CD14-positive monocyte (primary cell): ENCODE data around the gene ACKR3. TPM values are rescaled to one million over a fixed set of nuclear protein-coding genes. Genes with fewer than 3 reads are reported as not detected.

Experiments
- DNase-seq, 3 donors: peaks; one replicate each; pipeline ENCODE4 v3.0.0-alpha.2; 2011 to 2022
- H2AFZ ChIP-seq: 2 replicates; pipeline ENCODE4 v1.6.0; 2012; ENCODE audit warnings: mild to moderate bottlenecking, low read depth, low read length, inconsistent platforms; ENCODE audit not compliant: insufficient read depth, poor library complexity, severe bottlenecking
- H3K27ac ChIP-seq, 2 donors: 1 replicate in 1 of 2; 2 replicates in 1 of 2; pipeline ENCODE4 v1.5.1; 2012 to 2013; ENCODE audit warnings: low read length in 2 of 2, control low read depth in 1 of 2, inconsistent platforms in 1 of 2, low read depth in 1 of 2, mild to moderate bottlenecking in 1 of 2
- H3K27me3 ChIP-seq, 2 donors: one replicate each; pipeline versions ENCODE4 v1.6.0 to v1.6.1; 2011 to 2013; ENCODE audit warnings: low read length in 2 of 2; ENCODE audit not compliant: control insufficient read depth in 2 of 2, insufficient read depth in 2 of 2
- H3K36me3 ChIP-seq, 2 donors: replicated peaks in 1 of 2; 1 replicate in 1 of 2; 2 replicates in 1 of 2; pipeline versions ENCODE4 v1.5.1 to v1.6.1; 2012 to 2013; ENCODE audit warnings: low read length in 2 of 2, control low read depth in 1 of 2, inconsistent platforms in 1 of 2, mild to moderate bottlenecking in 1 of 2; ENCODE audit not compliant: insufficient read depth in 2 of 2, control insufficient read depth in 1 of 2
- H3K4me1 ChIP-seq, 2 donors: 1 replicate in 1 of 2; 2 replicates in 1 of 2; pipeline versions ENCODE4 v1.5.1 to v1.6.1; 2012 to 2013; ENCODE audit warnings: low read length in 2 of 2, control low read depth in 1 of 2, inconsistent platforms in 1 of 2, mild to moderate bottlenecking in 1 of 2, moderate library complexity in 1 of 2; ENCODE audit not compliant: insufficient read depth in 2 of 2, control insufficient read depth in 1 of 2
- H3K4me2 ChIP-seq: replicated peaks from 2 replicates; pipeline ENCODE3; 2012; ENCODE audit warnings: low read length, moderate library complexity, mild to moderate bottlenecking; ENCODE audit not compliant: poor library complexity, severe bottlenecking; ENCODE audit errors: extremely low read depth
- H3K4me3 ChIP-seq, 3 experiments: fragments of 200-600 bp in 1 of 3; sonication (generic) in 1 of 3; replicated peaks in 1 of 3; 1 replicate in 2 of 3; 2 replicates in 1 of 3; pipeline ENCODE4 v1.5.1; 2011 to 2013; ENCODE audit warnings: low read length in 3 of 3, mild to moderate bottlenecking in 3 of 3, control low read depth in 2 of 3, low read depth in 2 of 3, inconsistent platforms in 1 of 3, moderate library complexity in 1 of 3
- H3K79me2 ChIP-seq: 2 replicates; pipeline ENCODE4 v1.6.0; 2012; ENCODE audit warnings: mild to moderate bottlenecking, control low read depth, inconsistent platforms, low read length, moderate library complexity; ENCODE audit not compliant: insufficient read depth
- H3K9ac ChIP-seq: 2 replicates; pipeline ENCODE4 v1.6.0; 2017; ENCODE audit warnings: low read length, mild to moderate bottlenecking; ENCODE audit not compliant: insufficient read depth, poor library complexity, severe bottlenecking
- H3K9me3 ChIP-seq, 2 donors: replicated peaks in 1 of 2; 1 replicate in 1 of 2; 2 replicates in 1 of 2; pipeline versions ENCODE4 v1.5.1 to v1.6.1; 2012 to 2013; ENCODE audit warnings: low read length in 2 of 2, control low read depth in 1 of 2; ENCODE audit not compliant: control insufficient read depth in 1 of 2, insufficient read depth in 1 of 2
- H4K20me1 ChIP-seq: 2 replicates; pipeline ENCODE4 v1.6.0; 2012; ENCODE audit warnings: mild to moderate bottlenecking, low read length, control low read depth, moderate library complexity; ENCODE audit not compliant: insufficient read depth
- H3K27ac Mint-ChIP-seq, 7 donors: one replicate each; pipeline ENCODE4 v1.8.0; 2020; ENCODE audit warnings: mild to moderate bottlenecking in 7 of 7, mixed read lengths in 7 of 7, moderate library complexity in 6 of 7, inconsistent platforms in 2 of 7
- H3K27me3 Mint-ChIP-seq, 3 donors: one replicate each; pipeline ENCODE4 v1.8.0; 2021 to 2022; ENCODE audit warnings: low read depth in 3 of 3, mild to moderate bottlenecking in 3 of 3, mixed read lengths in 3 of 3, moderate library complexity in 3 of 3, inconsistent platforms in 1 of 3
- H3K36me3 Mint-ChIP-seq, 2 donors: one replicate each; pipeline ENCODE4 v1.8.0; 2020; ENCODE audit warnings: mixed read lengths in 2 of 2, inconsistent platforms in 1 of 2, mild to moderate bottlenecking in 1 of 2
- H3K4me1 Mint-ChIP-seq: one replicate; pipeline ENCODE4 v1.8.0; 2020; ENCODE audit warnings: mild to moderate bottlenecking, mixed read lengths
- H3K4me3 Mint-ChIP-seq, 2 donors: one replicate each; pipeline ENCODE4 v1.8.0; 2020; ENCODE audit warnings: mild to moderate bottlenecking in 2 of 2, mixed read lengths in 2 of 2, moderate library complexity in 1 of 2
- H3K9me3 Mint-ChIP-seq, 7 donors: one replicate each; pipeline ENCODE4 v1.8.0; 2020 to 2022; ENCODE audit warnings: mixed read lengths in 7 of 7, mild to moderate bottlenecking in 6 of 7, moderate library complexity in 6 of 7, inconsistent platforms in 2 of 7
- WGBS: methylation state at CpG from one replicate; pipeline ENCODE4 v1.1.5; 2013; ENCODE audit warnings: missing lambda C conversion rate; ENCODE audit not compliant: insufficient coverage; 5-methylcytosine and 5-hydroxymethylcytosine counted together
- intact Hi-C, 2 donors: fragments of 100-400 bp; cut with micrococcal nuclease; formaldehyde crosslinking; loops; one replicate each; pipeline versions ENCODE4 v1.15.0 to v1.15.1; 2023
- polyA plus RNA-seq, 3 donors: library from polyadenylated mRNA; depleted of rRNA in 1 of 3; unstranded in 2 of 3; stranded (reverse) in 1 of 3; fragments of 300-500 nt in 2 of 3; fragments of >200 nt in 1 of 3; fragmentation: Illumina TruSeq in 2 of 3; gene quantifications; 1 replicate in 2 of 3; 2 replicates in 1 of 3; pipeline ENCODE4 v1.2.3, GENCODE V29; 2012 to 2021
- TF ChIP-seq, protein P1 (sequence below): fragments of 200-600 bp; IDR thresholded peaks from one replicate; pipeline ENCODE4 v1.8.0; 2022; ENCODE audit warnings: antibody characterized with exemption, mild to moderate bottlenecking

The ACKR3 gene
- polyA plus RNA-seq, 3 donors = 0.41 to 13.3 (median 0.79) TPM

DNA sequence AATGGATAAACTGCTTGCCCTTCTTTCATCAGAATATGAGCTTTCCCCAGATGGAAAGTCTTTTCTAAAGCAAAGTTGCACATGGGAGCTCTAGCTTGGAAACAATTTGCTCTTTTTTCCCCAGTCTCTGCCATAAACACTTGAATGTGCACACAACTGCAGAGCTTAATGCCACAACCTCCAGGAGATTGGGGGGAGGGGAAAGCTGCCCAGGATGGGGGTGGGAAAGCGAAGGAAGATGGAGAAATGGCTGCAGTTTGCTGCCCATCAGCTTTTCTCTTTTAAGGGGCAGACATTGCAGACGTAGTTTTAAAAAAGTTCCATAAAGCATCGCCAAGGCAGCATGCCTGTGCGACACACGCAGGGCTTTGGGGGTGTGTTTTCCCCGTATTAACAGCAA, 1.5 kb downstream of the ACKR3 start:
- H3K27ac Mint-ChIP-seq = no peak overlapping the region
- no peaks in the 10 kb centered on the region for H3K36me3 ChIP-seq
- no peaks in the 10 kb centered on the region for H3K9me3 ChIP-seq
- WGBS = 95% methylated on average over 5 of the region's 6 CpGs
- H3K27ac ChIP-seq = no peak overlapping the region
- H3K9me3 Mint-ChIP-seq = peaks cover 0 to 2% (median 0%) of the 10 kb centered on the region in 7 donors
- no peak overlapping the region for H3K4me3 ChIP-seq
- no peaks in the 10 kb centered on the region for H4K20me1 ChIP-seq
- peaks cover 35 to 52% of the 10 kb centered on the region in 2 donors for H3K4me1 ChIP-seq
- H3K4me3 Mint-ChIP-seq = no peak overlapping the region
- H3K36me3 Mint-ChIP-seq = peaks cover 2 to 3% of the 10 kb centered on the region in 2 donors
- intact Hi-C loops = no loop called here
- H3K27me3 ChIP-seq = no peaks in the 10 kb centered on the region
- peaks cover 51% of the 10 kb centered on the region for H3K4me1 Mint-ChIP-seq
- peaks cover 7 to 15% (median 7%) of the 10 kb centered on the region in 3 donors for H3K27me3 Mint-ChIP-seq
- H3K4me2 ChIP-seq = no peak overlapping the region
- H3K9ac ChIP-seq = no peak overlapping the region
- no peak overlapping the region for H2AFZ ChIP-seq
- no peak for DNase-seq
- peaks cover 5% of the 10 kb centered on the region for H3K79me2 ChIP-seq
- TF ChIP-seq, protein P1, sequence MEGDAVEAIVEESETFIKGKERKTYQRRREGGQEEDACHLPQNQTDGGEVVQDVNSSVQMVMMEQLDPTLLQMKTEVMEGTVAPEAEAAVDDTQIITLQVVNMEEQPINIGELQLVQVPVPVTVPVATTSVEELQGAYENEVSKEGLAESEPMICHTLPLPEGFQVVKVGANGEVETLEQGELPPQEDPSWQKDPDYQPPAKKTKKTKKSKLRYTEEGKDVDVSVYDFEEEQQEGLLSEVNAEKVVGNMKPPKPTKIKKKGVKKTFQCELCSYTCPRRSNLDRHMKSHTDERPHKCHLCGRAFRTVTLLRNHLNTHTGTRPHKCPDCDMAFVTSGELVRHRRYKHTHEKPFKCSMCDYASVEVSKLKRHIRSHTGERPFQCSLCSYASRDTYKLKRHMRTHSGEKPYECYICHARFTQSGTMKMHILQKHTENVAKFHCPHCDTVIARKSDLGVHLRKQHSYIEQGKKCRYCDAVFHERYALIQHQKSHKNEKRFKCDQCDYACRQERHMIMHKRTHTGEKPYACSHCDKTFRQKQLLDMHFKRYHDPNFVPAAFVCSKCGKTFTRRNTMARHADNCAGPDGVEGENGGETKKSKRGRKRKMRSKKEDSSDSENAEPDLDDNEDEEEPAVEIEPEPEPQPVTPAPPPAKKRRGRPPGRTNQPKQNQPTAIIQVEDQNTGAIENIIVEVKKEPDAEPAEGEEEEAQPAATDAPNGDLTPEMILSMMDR = no peak

DNA sequence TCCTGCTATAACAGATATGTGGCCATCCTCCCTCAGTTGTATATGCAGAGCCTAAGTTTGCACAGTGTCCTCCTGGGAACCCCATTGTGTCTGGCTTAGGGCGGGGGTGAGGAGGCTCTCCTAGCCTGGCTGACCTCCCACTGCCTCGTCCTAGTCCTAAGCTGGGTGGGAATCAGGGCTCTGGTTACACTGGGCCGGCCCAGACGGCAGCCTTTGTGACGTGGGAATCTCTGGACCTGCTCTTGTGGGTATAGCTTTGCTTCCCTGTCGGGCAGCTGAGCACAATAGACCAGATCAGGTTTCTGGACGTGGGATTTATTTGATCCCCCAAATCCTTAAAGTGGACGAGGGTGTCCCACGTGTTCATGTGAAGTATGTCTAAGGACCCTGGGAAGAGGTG, 2.9 kb downstream of the ACKR3 start:
- no peaks in the 10 kb centered on the region for H4K20me1 ChIP-seq
- Mint-ChIP-seq H3K36me3 (peaks cover 2 to 8% of the 10 kb centered on the region in 2 donors), H3K27me3 (peaks cover 6 to 9% (median 7%) of the 10 kb centered on the region in 3 donors), H3K4me3 (no peak overlapping the region), H3K4me1 (peaks cover 42% of the 10 kb centered on the region), H3K9me3 (peaks cover 0 to 2% (median 1%) of the 10 kb centered on the region in 7 donors), H3K27ac (no peak overlapping the region)
- WGBS = 97% methylated on average over 9 of the region's 9 CpGs
- no peak overlapping the region for H3K4me2 ChIP-seq
- no peaks in the 10 kb centered on the region for H3K27me3 ChIP-seq
- H3K9ac ChIP-seq = no peak overlapping the region
- peaks cover 31 to 49% of the 10 kb centered on the region in 2 donors for H3K4me1 ChIP-seq
- no peak overlapping the region for H3K27ac ChIP-seq
- no peak for DNase-seq
- no peaks in the 10 kb centered on the region for H3K36me3 ChIP-seq
- no peak overlapping the region for H3K4me3 ChIP-seq
- intact Hi-C loops = no loop called here
- peaks cover 5% of the 10 kb centered on the region for H3K79me2 ChIP-seq
- TF ChIP-seq, protein P1 = no peak
- no peak overlapping the region for H2AFZ ChIP-seq
- no peaks in the 10 kb centered on the region for H3K9me3 ChIP-seq
